Lower leg skin (tissue), 4 donors: ENCODE data around the gene CNRIP1. TPM values are rescaled to one million over a fixed set of nuclear protein-coding genes. Genes with fewer than 3 reads are reported as not detected.

Source experiments
- DNase-seq, 2 donors: peaks; one replicate each; pipeline ENCODE4 v3.0.0-alpha.2; 2019; ENCODE audit warnings: low spot score in 2 of 2
- H3K4me3 ChIP-seq: fragments of 200-600 bp; sonication (generic); 2 replicates; pipeline ENCODE4 v1.5.1; 2017; ENCODE audit warnings: mild to moderate bottlenecking, low read depth; ENCODE audit not compliant: poor library complexity, severe bottlenecking
- CTCF ChIP-seq, 3 donors: fragments of 450-650 bp; IDR thresholded peaks; one replicate each; pipeline ENCODE4 v1.5.1; 2016; ENCODE audit warnings: antibody characterized with exemption in 3 of 3, mild to moderate bottlenecking in 3 of 3, moderate library complexity in 2 of 3
- POLR2A ChIP-seq, 2 donors: fragments of 450-650 bp; IDR thresholded peaks; one replicate each; pipeline ENCODE4 v1.6.1; 2016 to 2017; ENCODE audit warnings: antibody characterized with exemption in 2 of 2, mild to moderate bottlenecking in 1 of 2, moderate library complexity in 1 of 2
- WGBS, 2 donors: methylation state at CpG; one replicate each; pipeline ENCODE4 v1.1.5; 2018; 5-methylcytosine and 5-hydroxymethylcytosine counted together
- intact Hi-C: fragments of 100-400 bp; cut with DNase I; formaldehyde crosslinking; loops from one replicate; pipeline ENCODE4 v1.15.0; 2023; ENCODE audit warnings: low total_unique reads
- total RNA-seq, 4 donors: library from RNA; depleted of rRNA; stranded (reverse); fragments of >200 nt; gene quantifications; one replicate each; pipeline ENCODE4 v1.1.0, GENCODE V29; 2016

Gene CNRIP1
- total RNA-seq, 4 donors from 2014 or later = 5.7 to 12.8 (median 7.8) TPM

GRCh38 chr2:68252400-68253218 is 67.1 kb downstream of the CNRIP1 start, which contains the start of gene PPP3R1:
Gene PPP3R1, minus strand, starts transcription at chr2:68252532. Its CDS starts 405 bp downstream, at chr2:68252127.
- peak; percentile 93 to 99 for DNase-seq
- TF ChIP-seq CTCF (IDR thresholded peaks at IDR 0.05) (no peak), POLR2A (IDR thresholded peaks at IDR 0.05) (peak in 1 of 2 donors; percentile 80)
- WGBS, 2 donors = 0 to 1% methylated on average over 62 to 67 of the region's 79 CpGs
- H3K4me3 ChIP-seq = peak within 1 kb of the TSS; percentile 89
- intact Hi-C loops = no loop called here

- WGBS, 2 donors = 0 to 1% methylated on average over 19 to 56 of the region's 78 CpGs
- no peak for TF ChIP-seq POLR2A (IDR thresholded peaks at IDR 0.05)
- no peak for TF ChIP-seq CTCF (IDR thresholded peaks at IDR 0.05)
- peak; percentile 18 to 87 for DNase-seq
- peak overlapping the region; percentile 89 for H3K4me3 ChIP-seq
- intact Hi-C loops = no loop called here
Measured at GRCh38 chr2:68251855-68252399, 67.8 kb downstream of the CNRIP1 start.

GRCh38 chr2:68251187-68251854 is 68.4 kb downstream of the CNRIP1 start:
- WGBS, 2 donors = 0% methylated on average over 30 to 41 of the region's 41 CpGs
- DNase-seq = peak; percentile 80 to 90
- intact Hi-C loops = no loop called here
- peak overlapping the region; percentile 89 for H3K4me3 ChIP-seq
- TF ChIP-seq POLR2A (IDR thresholded peaks at IDR 0.05) = no peak
- no peak for TF ChIP-seq CTCF (IDR thresholded peaks at IDR 0.05)

- 5% methylated on average over 15 of the region's 15 CpGs for WGBS, 2 donors
- no peak for TF ChIP-seq CTCF (IDR thresholded peaks at IDR 0.05)
- no peak for TF ChIP-seq POLR2A (IDR thresholded peaks at IDR 0.05)
- peak overlapping the region; percentile 89 for H3K4me3 ChIP-seq
- DNase-seq = no peak
- intact Hi-C loops = no loop called here
Measured at GRCh38 chr2:68250652-68251186, 69.0 kb downstream of the CNRIP1 start.

GRCh38 chr2:68250196-68250595 is 69.6 kb downstream of the CNRIP1 start:
- H3K4me3 ChIP-seq = no peak overlapping the region
- TF ChIP-seq CTCF (IDR thresholded peaks at IDR 0.05) (no peak), POLR2A (IDR thresholded peaks at IDR 0.05) (no peak)
- DNase-seq = no peak
- WGBS, 2 donors = 15 to 21% methylated on average over 5 of the region's 5 CpGs
- intact Hi-C loops = no loop called here
